Endodermal cell (in vitro differentiated cells): ENCODE data around the gene SLC25A5. TPM values are rescaled to one million over a fixed set of nuclear protein-coding genes. Genes with fewer than 3 reads are reported as not detected.
"Not testable (repeated sequence)": the region's sequence is repeated elsewhere in the genome, so short reads cannot be mapped to it uniquely, and the experiment has no call there.

ENCODE experiments used
- DNase-seq: peaks from one replicate; pipeline ENCODE4 v3.0.0-alpha.2; 2017
- H3K27ac ChIP-seq: 2 replicates; pipeline ENCODE4 v1.5.1; 2013; ENCODE audit warnings: mild to moderate bottlenecking, low read depth, low read length, moderate library complexity
- H3K27me3 ChIP-seq: 2 replicates; pipeline ENCODE4 v1.6.1; 2013; ENCODE audit warnings: mild to moderate bottlenecking, low read length, moderate library complexity; ENCODE audit not compliant: insufficient read depth, control insufficient read depth, poor library complexity, severe bottlenecking
- H3K36me3 ChIP-seq: 2 replicates; pipeline ENCODE4 v1.7.0; 2013; ENCODE audit warnings: mild to moderate bottlenecking, low read length, moderate library complexity; ENCODE audit not compliant: control insufficient read depth, insufficient read depth
- H3K4me1 ChIP-seq: one replicate; pipeline ENCODE4 v1.7.0; 2013; ENCODE audit warnings: low read length; ENCODE audit not compliant: control insufficient read depth, insufficient read depth
- H3K4me3 ChIP-seq: 2 replicates; pipeline ENCODE4 v1.5.1; 2013; ENCODE audit warnings: mild to moderate bottlenecking, low read length, moderate library complexity
- H3K9ac ChIP-seq: 2 replicates; pipeline ENCODE4 v1.6.1; 2013; ENCODE audit warnings: mild to moderate bottlenecking, low read length, moderate library complexity; ENCODE audit not compliant: poor library complexity, severe bottlenecking; ENCODE audit errors: extremely low read depth
- H3K9me3 ChIP-seq: 2 replicates; pipeline ENCODE4 v1.6.1; 2013; ENCODE audit warnings: mild to moderate bottlenecking, low read length, moderate library complexity; ENCODE audit not compliant: control insufficient read depth
- H3K27ac Mint-ChIP-seq: 2 replicates; pipeline ENCODE4 v1.8.0; 2020; ENCODE audit warnings: mixed read lengths
- H3K27me3 Mint-ChIP-seq: 2 replicates; pipeline ENCODE4 v1.8.0; 2021; ENCODE audit warnings: mild to moderate bottlenecking, mixed read lengths; ENCODE audit not compliant: insufficient read depth
- H3K36me3 Mint-ChIP-seq: 2 replicates; pipeline ENCODE4 v1.8.0; 2020; ENCODE audit warnings: low read depth, mixed read lengths
- H3K4me1 Mint-ChIP-seq: 2 replicates; pipeline ENCODE4 v1.8.0; 2020; ENCODE audit warnings: mixed read lengths
- H3K4me3 Mint-ChIP-seq: 2 replicates; pipeline ENCODE4 v1.8.0; 2020; ENCODE audit warnings: mild to moderate bottlenecking, moderate library complexity, mixed read lengths
- H3K9me3 Mint-ChIP-seq: 2 replicates; pipeline ENCODE4 v1.8.0; 2020; ENCODE audit warnings: mild to moderate bottlenecking, mixed read lengths
- CTCF ChIP-seq: fragments of 200-600 bp; sonication (generic); conservative IDR thresholded peaks from 2 replicates; pipeline ENCODE4 v1.5.0; 2021; ENCODE audit warnings: antibody characterized with exemption, mild to moderate bottlenecking
- WGBS, 2 experiments: methylation state at CpG; one replicate each; pipeline versions ENCODE4 v1.1.5 to v1.1.7; 2013; ENCODE audit warnings: missing lambda C conversion rate in 2 of 2, mixed read lengths in 1 of 2; ENCODE audit not compliant: insufficient coverage in 1 of 2, insufficient read length in 1 of 2; 5-methylcytosine and 5-hydroxymethylcytosine counted together
- total RNA-seq, 2 donors: library from RNA; stranded (reverse); fragmentation: NEBNext Ultra II Directional in 1 of 2; extraction: Animal tissue kit (Norgen Biotek cat#: 25700) in 1 of 2; gene quantifications; 2 replicates in 1 of 2; 3 replicates in 1 of 2; pipeline ENCODE4 v1.2.1, GENCODE V29; 2021

SLC25A5 gene
- total RNA-seq, 2 donors from 2014 or later = 321 TPM

GRCh38 chrX:119482041-119482440 lies 13.8 kb downstream of the SLC25A5 start:
- Histone ChIP-seq H3K27me3 (no peaks in the 10 kb centered on the region), H3K9me3 (no peaks in the 10 kb centered on the region), H3K36me3 (no peaks in the 10 kb centered on the region), H3K4me1 (peaks cover 6% of the 10 kb centered on the region), H3K9ac (no peak overlapping the region), H3K27ac (no peak overlapping the region), H3K4me3 (no peak overlapping the region)
- no peak for TF ChIP-seq CTCF
- Mint-ChIP-seq H3K27ac (no peak overlapping the region), H3K36me3 (no peaks in the 10 kb centered on the region), H3K27me3 (peaks cover 11% of the 10 kb centered on the region), H3K4me1 (no peaks in the 10 kb centered on the region), H3K4me3 (peak overlapping the region; percentile 54), H3K9me3 (peaks cover 59% of the 10 kb centered on the region)
- no peak for DNase-seq
- WGBS, 2 experiments = 89 to 93% methylated on average over 6 to 10 of the region's 10 CpGs

GRCh38 chrX:119482481-119483480 lies 14.5 kb downstream of the SLC25A5 start:
- H3K4me3 ChIP-seq = no peak overlapping the region
- H3K4me1 Mint-ChIP-seq = no peaks in the 10 kb centered on the region
- H3K36me3 Mint-ChIP-seq = no peaks in the 10 kb centered on the region
- peak; percentile 88 for DNase-seq
- H3K36me3 ChIP-seq = no peaks in the 10 kb centered on the region
- no peak overlapping the region for H3K27ac ChIP-seq
- H3K9me3 Mint-ChIP-seq = peaks cover 58% of the 10 kb centered on the region
- peak; percentile 79 for TF ChIP-seq CTCF
- H3K4me1 ChIP-seq = peaks cover 6% of the 10 kb centered on the region
- H3K9me3 ChIP-seq = no peaks in the 10 kb centered on the region
- peaks cover 11% of the 10 kb centered on the region for H3K27me3 Mint-ChIP-seq
- peak overlapping the region; percentile 54 for H3K4me3 Mint-ChIP-seq
- WGBS, 2 experiments = 12 to 25% methylated on average over 14 to 45 of the region's 48 CpGs
- H3K27ac Mint-ChIP-seq = no peak overlapping the region
- H3K9ac ChIP-seq = no peak overlapping the region
- no peaks in the 10 kb centered on the region for H3K27me3 ChIP-seq

GRCh38 chrX:119486745-119487144 lies 18.5 kb downstream of the SLC25A5 start:
- no peak overlapping the region for H3K4me3 ChIP-seq
- no peak for DNase-seq
- Mint-ChIP-seq H3K4me3 (no peak overlapping the region), H3K27ac (no peak overlapping the region), H3K27me3 (peaks cover 11% of the 10 kb centered on the region), H3K36me3 (no peaks in the 10 kb centered on the region), H3K9me3 (peaks cover 67% of the 10 kb centered on the region), H3K4me1 (no peaks in the 10 kb centered on the region)
- no peaks in the 10 kb centered on the region for H3K36me3 ChIP-seq
- H3K27me3 ChIP-seq = no peaks in the 10 kb centered on the region
- H3K9me3 ChIP-seq = no peaks in the 10 kb centered on the region
- H3K4me1 ChIP-seq = no peaks in the 10 kb centered on the region
- H3K27ac ChIP-seq = no peak overlapping the region
- H3K9ac ChIP-seq = no peak overlapping the region
- WGBS, 2 experiments = 84 to 98% methylated on average over 5 to 11 of the region's 11 CpGs
- TF ChIP-seq CTCF = no peak

- H3K4me1 ChIP-seq, H3K27ac Mint-ChIP-seq, H3K27me3 Mint-ChIP-seq, H3K4me1 Mint-ChIP-seq, H3K9me3 ChIP-seq, H3K4me3 Mint-ChIP-seq, H3K4me3 ChIP-seq, H3K27ac ChIP-seq, H3K36me3 Mint-ChIP-seq, H3K27me3 ChIP-seq, H3K36me3 ChIP-seq, H3K9ac ChIP-seq, DNase-seq: not testable (repeated sequence)
- WGBS, 2 experiments = 95% methylated on average over 21 of the region's 24 CpGs; no CpG with 5 or more reads in 1 of the 2 experiments
- H3K9me3 Mint-ChIP-seq = peaks cover 67% of the 10 kb centered on the region
Measured at GRCh38 chrX:119487766-119488165, 19.5 kb downstream of the SLC25A5 start.
